B cell (primary cell): ENCODE measurements around the gene FMN2. TPM values are rescaled to one million over a fixed set of nuclear protein-coding genes. Genes with fewer than 3 reads are reported as not detected.

Experiments
- ATAC-seq: fragments of 200-7000 bp; cut with Tn5 transposase; one replicate; pipeline ENCODE4 v1.10.0; 2021; ENCODE audit warnings: low read depth, mild to moderate bottlenecking, moderate number of reproducible peaks, moderate library complexity
- CTCF ChIA-PET: fragments of 350-600 bp; sonication (Branson Sonifier 250); formaldehyde crosslinking; loops from one replicate; lab custom pipeline; 2021; ENCODE audit warnings: antibody characterized with exemption, inconsistent platforms; lab: Charles Lee
- POLR2A ChIA-PET: fragments of 350-600 bp; sonication (Branson Sonifier 250); formaldehyde crosslinking; loops from one replicate; lab custom pipeline; 2021; ENCODE audit warnings: antibody characterized with exemption; lab: Charles Lee
- DNase-seq: peaks from one replicate; pipeline ENCODE4 v3.0.0; 2013
- H2AFZ ChIP-seq: 2 replicates; pipeline ENCODE4 v1.6.1; 2012; ENCODE audit warnings: mild to moderate bottlenecking, low read depth, low read length; ENCODE audit not compliant: insufficient read depth, poor library complexity, severe bottlenecking
- H3K27ac ChIP-seq, 2 donors: 1 replicate in 1 of 2; 2 replicates in 1 of 2; pipeline ENCODE4 v1.5.1; 2012 to 2013; ENCODE audit warnings: low read length in 2 of 2, mild to moderate bottlenecking in 2 of 2, moderate library complexity in 1 of 2
- H3K27me3 ChIP-seq, 4 experiments: fragments of 200-600 bp in 1 of 4; sonication (generic) in 1 of 4; replicated peaks in 1 of 4; 1 replicate in 2 of 4; 2 replicates in 2 of 4; pipeline versions ENCODE4 v1.6.1 to v1.7.0; 2013 to 2016; ENCODE audit warnings: low read length in 3 of 4, mild to moderate bottlenecking in 2 of 4, mixed read lengths in 1 of 4, moderate library complexity in 1 of 4; ENCODE audit not compliant: insufficient read depth in 4 of 4, control insufficient read depth in 3 of 4; ENCODE audit errors: control extremely low read depth in 1 of 4
- H3K36me3 ChIP-seq, 2 experiments: replicated peaks in 1 of 2; 1 replicate in 1 of 2; 2 replicates in 1 of 2; pipeline versions ENCODE4 v1.6.1 to v1.7.1; 2013; ENCODE audit warnings: low read length in 1 of 2; ENCODE audit not compliant: insufficient read depth in 2 of 2, control insufficient read depth in 1 of 2; ENCODE audit errors: control extremely low read depth in 1 of 2, extremely low read depth in 1 of 2
- H3K4me1 ChIP-seq, 2 donors: fragments of 200-600 bp in 1 of 2; sonication (generic) in 1 of 2; 1 replicate in 1 of 2; 2 replicates in 1 of 2; pipeline versions ENCODE4 v1.5.1 to v1.6.1; 2013 to 2017; ENCODE audit warnings: low read length in 2 of 2; ENCODE audit not compliant: control insufficient read depth in 2 of 2, insufficient read depth in 2 of 2
- H3K4me2 ChIP-seq: replicated peaks from 2 replicates; pipeline ENCODE3; 2012; ENCODE audit warnings: mild to moderate bottlenecking, low read depth, low read length; ENCODE audit not compliant: poor library complexity, severe bottlenecking
- H3K4me3 ChIP-seq, 5 experiments: fragments of 200-600 bp in 1 of 5; sonication (generic) in 1 of 5; 1 replicate in 3 of 5; 2 replicates in 2 of 5; pipeline versions ENCODE4 v1.5.1 to v1.7.0; 2011 to 2016; ENCODE audit warnings: low read length in 4 of 5, mild to moderate bottlenecking in 4 of 5, low read depth in 2 of 5, control low read depth in 1 of 5, moderate library complexity in 1 of 5; ENCODE audit not compliant: insufficient read depth in 1 of 5; ENCODE audit errors: control extremely low read depth in 1 of 5, extremely low read depth in 1 of 5
- H3K79me2 ChIP-seq: fragments of 200-600 bp; sonication (generic); one replicate; pipeline ENCODE4 v1.6.0; 2016; ENCODE audit warnings: low read length; ENCODE audit not compliant: control insufficient read depth, insufficient read depth
- H3K9ac ChIP-seq: fragments of 200-600 bp; sonication (generic); 2 replicates; pipeline ENCODE4 v1.6.1; 2017; ENCODE audit warnings: mild to moderate bottlenecking, low read length, moderate library complexity
- H3K9me3 ChIP-seq, 3 donors: one replicate each; pipeline versions ENCODE4 v1.6.1 to v1.7.1; 2013; ENCODE audit warnings: low read length in 2 of 3; ENCODE audit not compliant: control insufficient read depth in 2 of 3, insufficient read depth in 1 of 3; ENCODE audit errors: control extremely low read depth in 1 of 3
- H4K20me1 ChIP-seq: 2 replicates; pipeline ENCODE4 v1.6.0; 2012; ENCODE audit warnings: mild to moderate bottlenecking, low read length; ENCODE audit not compliant: insufficient read depth, control insufficient read depth, poor library complexity, severe bottlenecking
- H3K27ac Mint-ChIP-seq: one replicate; pipeline ENCODE4 v1.8.0; 2021; ENCODE audit warnings: mixed read lengths
- H3K27me3 Mint-ChIP-seq: one replicate; pipeline ENCODE4 v1.8.0; 2021; ENCODE audit warnings: mixed read lengths
- H3K4me1 Mint-ChIP-seq: one replicate; pipeline ENCODE4 v1.8.0; 2021; ENCODE audit warnings: mixed read lengths
- H3K4me3 Mint-ChIP-seq: one replicate; pipeline ENCODE4 v1.8.0; 2021; ENCODE audit warnings: mixed read lengths
- H3K9me3 Mint-ChIP-seq: one replicate; pipeline ENCODE4 v1.8.0; 2022; ENCODE audit warnings: mixed read lengths; ENCODE audit not compliant: insufficient read depth
- CTCF ChIP-seq: fragments of 200-600 bp; IDR thresholded peaks from one replicate; pipeline ENCODE4 v1.8.0; 2022; ENCODE audit warnings: antibody characterized with exemption, mild to moderate bottlenecking
- EZH2 ChIP-seq: IDR thresholded peaks from 2 replicates; pipeline ENCODE4 v1.6.1; 2012; ENCODE audit warnings: borderline replicate concordance, low read depth, mild to moderate bottlenecking, moderate library complexity, low read length; ENCODE audit not compliant: insufficient read depth, poor library complexity, severe bottlenecking
- WGBS: methylation state at CpG from one replicate; pipeline ENCODE4 v1.1.5; 2013; ENCODE audit warnings: missing lambda C conversion rate; ENCODE audit not compliant: insufficient coverage; 5-methylcytosine and 5-hydroxymethylcytosine counted together
- intact Hi-C: fragments of 100-400 bp; cut with micrococcal nuclease; formaldehyde crosslinking; loops from one replicate; pipeline ENCODE4 v1.10.0; 2022
- polyA plus RNA-seq: library from polyadenylated mRNA; depleted of rRNA; stranded (reverse); fragments of >200 nt; gene quantifications from 2 replicates; pipeline ENCODE4 v1.2.3, GENCODE V29; 2012
- total RNA-seq, 2 donors: library from RNA; stranded (reverse); fragments of 120-200 nt in 1 of 2; gene quantifications; 1 replicate in 1 of 2; 2 replicates in 1 of 2; pipeline versions ENCODE4 v1.2.3 to v1.2.4, GENCODE V29; 2013 to 2022

Gene FMN2
- total and polyA plus RNA-seq, 2 donors (not counting 1 experiment from before 2014, with no cell fraction given) = not detected

- no peaks in the 10 kb centered on the region for H3K4me1 ChIP-seq
- POLR2A ChIA-PET = no interaction called here
- no peak overlapping the region for H3K4me3 ChIP-seq
- no peaks in the 10 kb centered on the region for H3K36me3 ChIP-seq
- CTCF ChIA-PET = no interaction called here
- Mint-ChIP-seq H3K9me3 (peaks cover 11% of the 10 kb centered on the region), H3K4me3 (no peak overlapping the region), H3K4me1 (no peaks in the 10 kb centered on the region), H3K27me3 (no peaks in the 10 kb centered on the region), H3K27ac (no peak overlapping the region)
- 71% methylated on average over 4 of the region's 5 CpGs for WGBS
- ATAC-seq (no peak), DNase-seq (no peak)
- intact Hi-C loops = no loop called here
- TF ChIP-seq CTCF = no peak
- no peak for TF ChIP-seq EZH2
- H3K4me2 ChIP-seq = no peak overlapping the region
- H3K9ac ChIP-seq = no peak overlapping the region
- H3K79me2 ChIP-seq = no peaks in the 10 kb centered on the region
- no peak overlapping the region for H2AFZ ChIP-seq
- H3K9me3 ChIP-seq = peaks cover 0 to 9% (median 0%) of the 10 kb centered on the region in 3 donors
- no peaks in the 10 kb centered on the region for H4K20me1 ChIP-seq
- H3K27me3 ChIP-seq = no peaks in the 10 kb centered on the region
- no peak overlapping the region for H3K27ac ChIP-seq
Measured at GRCh38 chr1:240363315-240363714, 271.6 kb downstream of the FMN2 start.

- H3K4me1 ChIP-seq = no peaks in the 10 kb centered on the region
- no peak for ATAC-seq
- peaks cover 11% of the 10 kb centered on the region for H3K9me3 Mint-ChIP-seq
- H3K27ac ChIP-seq = no peak overlapping the region
- TF ChIP-seq CTCF (no peak), EZH2 (no peak)
- DNase-seq = no peak
- H3K9me3 ChIP-seq = peaks cover 0 to 6% (median 0%) of the 10 kb centered on the region in 3 donors
- no peaks in the 10 kb centered on the region for H3K27me3 Mint-ChIP-seq
- H3K79me2 ChIP-seq = no peaks in the 10 kb centered on the region
- ChIA-PET CTCF (no interaction called here), POLR2A (no interaction called here)
- H3K4me3 Mint-ChIP-seq = no peak overlapping the region
- H3K9ac ChIP-seq = no peak overlapping the region
- WGBS = no CpG with 5 or more reads among the region's 3 CpGs
- H3K4me2 ChIP-seq = no peak overlapping the region
- no peaks in the 10 kb centered on the region for H3K27me3 ChIP-seq
- no peaks in the 10 kb centered on the region for H4K20me1 ChIP-seq
- H2AFZ ChIP-seq = no peak overlapping the region
- no peak overlapping the region for H3K4me3 ChIP-seq
- no peaks in the 10 kb centered on the region for H3K36me3 ChIP-seq
- intact Hi-C loops = no loop called here
- H3K4me1 Mint-ChIP-seq = no peaks in the 10 kb centered on the region
- H3K27ac Mint-ChIP-seq = no peak overlapping the region
Measured at GRCh38 chr1:240363914-240364313, 272.2 kb downstream of the FMN2 start.
